GM03348 (cell line): ENCODE results near the gene ZFP1.
"Not testable (repeated sequence)": the region's sequence is repeated elsewhere in the genome, so short reads cannot be mapped to it uniquely, and the experiment has no call there.

Source experiments
- DNase-seq: peaks from one replicate; pipeline ENCODE4 v3.0.0; 2012; ENCODE audit warnings: low spot score

ZFP1 gene

DNA sequence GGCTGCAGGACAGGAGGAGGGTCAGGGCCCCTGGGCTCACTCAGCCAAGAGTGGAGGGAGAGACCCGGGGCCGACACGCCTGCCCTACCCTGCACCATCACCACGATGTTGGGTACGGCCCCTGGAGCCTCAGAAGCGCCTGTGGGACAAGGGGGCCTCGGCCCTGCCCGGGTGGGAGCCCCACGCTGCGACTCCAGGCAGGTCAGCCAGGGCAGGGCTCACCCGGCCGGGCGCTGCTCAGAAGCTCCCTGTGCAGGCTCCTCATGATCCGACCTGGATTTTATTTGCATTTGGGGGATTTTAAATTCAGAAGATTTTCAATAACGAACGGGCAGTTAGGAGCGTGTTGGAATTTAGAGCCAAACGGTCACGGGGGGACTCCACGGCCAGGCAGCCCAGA is 56.6 kb downstream of the ZFP1 start:
- not testable (repeated sequence) for DNase-seq

- not testable (repeated sequence) for DNase-seq
Measured at GRCh38 chr16:75205438-75205837, 57.1 kb downstream of the ZFP1 start.

DNA sequence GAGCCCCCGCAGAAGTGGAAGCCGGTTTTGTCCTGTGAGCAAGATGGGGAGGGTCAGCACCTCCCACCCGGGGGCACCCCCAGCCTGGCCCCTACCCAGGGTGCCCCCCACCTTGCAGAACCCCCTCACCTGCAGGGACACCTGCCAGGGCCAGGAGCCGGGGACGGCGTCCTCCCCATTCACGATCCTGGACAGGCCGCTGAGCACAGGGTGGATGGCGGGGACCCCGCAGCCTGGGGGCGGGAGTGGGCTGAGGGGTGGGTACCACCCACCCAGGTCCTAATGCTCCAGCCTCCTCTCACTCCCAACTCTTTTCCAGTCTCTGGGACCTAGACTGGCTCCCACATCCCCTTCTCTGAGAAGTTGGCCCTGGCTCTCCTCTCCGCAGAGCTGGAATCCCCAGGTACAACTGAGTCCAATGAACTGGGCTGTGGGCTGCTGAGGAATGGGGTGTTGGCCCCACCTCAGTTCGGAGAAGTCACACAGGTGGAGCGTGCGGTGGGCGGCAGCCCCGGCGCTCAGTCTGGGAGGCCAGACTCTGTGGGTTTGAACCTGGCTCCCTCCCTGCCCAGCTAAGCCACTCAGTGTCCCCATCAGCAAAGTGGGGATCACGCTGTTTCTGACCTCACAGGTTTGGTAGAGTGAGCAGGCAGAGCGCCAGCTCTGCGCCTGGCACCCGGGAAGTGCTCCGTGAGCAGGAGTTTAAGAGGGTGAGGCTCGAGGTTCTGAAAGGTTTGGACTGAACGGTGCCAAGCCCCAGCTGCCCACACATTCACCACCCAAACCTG is 57.8 kb downstream of the ZFP1 start:
- not testable (repeated sequence) for DNase-seq

DNA sequence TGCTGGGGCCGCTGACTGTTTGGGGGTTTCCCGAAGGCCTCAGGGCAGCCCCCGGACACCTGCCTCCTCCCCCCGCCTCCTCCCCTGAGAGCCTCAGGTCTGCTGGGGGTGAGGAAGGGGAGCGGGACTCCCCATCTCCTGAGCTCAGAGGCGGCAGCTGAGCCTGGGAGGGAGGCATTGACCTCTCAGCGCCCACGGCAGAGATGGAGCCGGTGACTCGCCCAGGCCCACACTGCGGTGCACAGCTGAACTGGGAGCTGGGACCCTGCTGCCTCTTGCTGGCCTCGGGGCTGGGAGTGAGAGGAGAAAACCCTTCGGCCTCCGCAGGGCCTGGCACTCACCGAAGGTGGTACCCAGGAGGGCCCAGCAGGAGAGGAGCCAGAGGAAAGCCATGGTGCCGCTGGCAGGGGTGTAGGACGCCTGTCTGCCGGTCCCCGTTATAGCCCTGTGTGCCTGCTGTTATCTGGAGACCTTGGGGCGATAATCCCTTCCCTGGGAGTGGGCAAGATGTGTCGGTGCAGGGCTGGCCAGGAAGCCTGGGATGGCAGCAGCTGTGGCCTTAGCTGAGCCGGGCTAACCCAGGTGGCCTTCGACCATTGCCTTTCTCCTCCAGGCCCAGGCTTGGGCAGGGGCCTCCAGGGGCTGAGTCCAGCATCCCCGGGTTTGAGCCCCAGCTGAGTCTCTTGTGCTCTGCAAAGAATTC is 58.6 kb downstream of the ZFP1 start, which contains the start of gene CTRB2:
Gene CTRB2 (minus strand): TSS at position 413 of the 703 bp plus-strand sequence. CDS start 20 bp downstream, at position 393.
- no peak for DNase-seq

GRCh38 chr16:75207831-75208230 is 59.5 kb downstream of the ZFP1 start:
- no peak for DNase-seq

- DNase-seq, result no peak
Measured at GRCh38 chr16:75208242-75208825, 60.0 kb downstream of the ZFP1 start.

GRCh38 chr16:75208861-75209505 is 60.7 kb downstream of the ZFP1 start:
- no peak for DNase-seq

DNA sequence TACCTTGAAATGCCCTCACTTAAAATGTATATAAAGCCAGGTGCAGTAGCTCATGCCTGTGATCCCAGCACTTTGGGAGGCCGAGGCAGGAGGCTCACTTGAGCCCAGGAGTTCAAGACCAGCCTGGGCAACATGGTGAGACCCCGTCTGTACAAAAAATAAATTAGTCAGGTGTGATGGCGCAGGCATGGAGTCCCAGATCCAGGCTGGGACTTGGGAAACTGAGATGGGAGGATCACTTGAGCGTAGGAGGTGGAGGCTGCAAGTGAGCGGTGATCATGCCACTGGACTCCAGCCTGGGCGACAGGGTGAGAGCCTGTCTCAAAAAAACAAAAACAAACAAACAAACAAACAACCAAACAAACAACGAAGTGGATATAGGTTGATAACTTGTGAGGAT is 61.2 kb downstream of the ZFP1 start:
- not testable (repeated sequence) for DNase-seq

- DNase-seq, result no peak
Measured at GRCh38 chr16:75209944-75210343, 61.6 kb downstream of the ZFP1 start.

GRCh38 chr16:75211286-75211685 is 63.0 kb downstream of the ZFP1 start:
- not testable (repeated sequence) for DNase-seq

GRCh38 chr16:75216127-75216526 is 67.8 kb downstream of the ZFP1 start:
- DNase-seq, result no peak

DNA sequence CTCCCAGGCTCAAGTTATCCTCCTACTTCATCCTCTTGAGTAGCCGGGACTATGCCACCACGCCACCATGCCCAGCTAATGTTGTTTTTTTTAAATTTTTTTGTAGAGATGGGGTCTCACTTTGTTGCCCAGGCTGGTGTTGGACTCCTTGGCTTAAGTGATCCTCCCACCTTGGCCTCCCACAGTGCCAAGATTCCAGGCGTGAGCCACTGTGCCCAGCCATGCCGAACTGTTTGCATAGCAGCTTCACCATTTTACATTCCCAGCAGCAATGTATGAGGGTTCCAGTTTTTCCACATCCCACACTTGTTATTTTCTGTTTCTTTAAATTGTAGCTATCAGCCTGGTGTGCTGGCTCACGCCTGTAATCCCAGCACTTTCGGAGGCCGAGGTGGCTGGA is 68.3 kb downstream of the ZFP1 start:
- no peak for DNase-seq

GRCh38 chr16:75217389-75217851 is 69.1 kb downstream of the ZFP1 start:
- DNase-seq, result no peak

GRCh38 chr16:75218256-75219076 is 70.1 kb downstream of the ZFP1 start, which contains the start of gene CTRB1:
TSS of gene CTRB1 (plus strand) at chr16:75218988. CDS start at chr16:75219008, 20 bp downstream.
- no peak for DNase-seq

DNA sequence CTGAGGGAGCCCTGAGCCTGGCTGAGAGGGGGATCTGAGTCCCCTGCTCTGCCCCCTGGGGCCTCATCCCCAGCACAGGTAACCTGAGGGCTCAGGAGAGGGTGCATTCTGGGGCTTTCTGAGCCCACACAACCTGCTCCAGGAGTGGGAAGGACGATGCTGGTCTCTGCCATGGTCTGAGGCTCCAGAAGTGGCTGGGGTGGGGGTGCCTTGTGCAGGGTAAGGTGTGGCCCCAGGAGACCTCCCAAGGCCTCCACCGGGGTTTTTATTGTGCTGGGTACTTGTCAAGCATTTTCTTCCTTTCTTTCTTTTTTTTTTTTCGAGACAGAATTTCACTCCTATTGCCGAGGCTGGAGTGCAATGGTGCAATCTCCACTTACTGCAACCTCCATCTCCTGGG is 70.8 kb downstream of the ZFP1 start:
- DNase-seq, result no peak

DNA sequence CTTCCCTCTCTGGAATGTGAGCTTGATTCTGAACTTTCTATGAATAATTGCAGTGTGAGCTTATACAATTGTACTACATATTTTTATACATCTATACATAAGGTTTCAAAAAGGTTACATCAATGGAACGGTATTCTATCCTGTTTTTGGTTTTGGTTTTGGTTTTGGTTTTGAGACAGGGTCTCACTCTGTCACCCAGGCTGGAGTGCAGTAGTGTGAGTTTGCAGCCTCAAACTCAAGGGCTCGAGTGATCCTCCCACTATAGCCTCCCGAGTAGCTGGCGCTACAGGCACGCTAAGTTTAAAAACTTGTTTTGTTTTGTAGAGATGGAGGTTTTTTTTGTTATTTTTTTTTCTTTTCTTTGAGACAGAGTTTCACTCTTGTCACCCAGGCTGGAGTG is 71.5 kb downstream of the ZFP1 start:
- DNase-seq, result no peak
